ENCODE measurements around the gene ADAD2. TPM values are rescaled to one million over a fixed set of nuclear protein-coding genes. Genes with fewer than 3 reads are reported as not detected.

Gene ADAD2
- total and polyA plus RNA-seq, 9 of the 15 experiments (the other 6 are each of a cell fraction or from before 2014, with no cell fraction given), result 0.07 TPM; not detected in 8

DNA sequence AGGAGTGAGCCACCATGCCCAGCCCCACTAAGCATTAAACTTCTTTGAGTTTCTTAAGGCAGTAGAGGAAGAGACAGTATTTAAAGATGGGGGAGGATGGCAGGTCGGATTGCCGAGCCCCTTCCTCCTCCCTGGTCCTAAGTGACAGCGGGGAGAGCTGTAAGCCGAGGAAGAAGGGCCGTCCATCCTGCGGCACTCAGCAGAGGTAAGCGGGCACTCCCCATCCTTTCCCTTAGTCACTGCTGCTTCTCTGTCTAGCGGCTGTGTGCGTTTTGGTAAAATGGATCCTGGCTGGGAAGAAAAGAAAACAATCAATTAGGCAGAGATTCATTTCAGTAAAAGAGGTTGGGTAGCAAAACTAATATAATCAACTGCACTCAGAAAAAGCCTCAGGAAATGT lies 31.9 kb upstream of the ADAD2 start:
- no peaks in the 10 kb centered on the region for H3K36me3 ChIP-seq (ENCODE audit: control insufficient read depth, insufficient read depth, low read length)
- no peak for FAIRE-seq
- intact Hi-C loops (cut with micrococcal nuclease) (no loop called here), in situ Hi-C loops (cut with MboI) (no loop called here)
- no peak for TF ChIP-seq MED1 (CRISPR knock-in tag; IDR thresholded peaks at IDR 0.05; ENCODE audit: borderline replicate concordance)
- TF ChIP-seq ADNP (tag; IDR thresholded peaks at IDR 0.05), result 0 out of 2 replicates have a peak, but pooled peaks have one; percentile 25
- TF ChIP-seq CTBP1 (IDR thresholded peaks at IDR 0.05; ENCODE audit: borderline replicate concordance), result peak; percentile 20; the same call in 1 of the 2 replicates
- 0 out of 4 replicates have a peak, but pooled peaks of 1 of the 2 experiments have one; percentile 4 for TF ChIP-seq KDM1A (IDR thresholded peaks at IDR 0.05)
- TF ChIP-seq SFPQ (IDR thresholded peaks at IDR 0.05; ENCODE audit: low read depth, low read length), result no peak
- TF ChIP-seq HMGN3 (IDR thresholded peaks at IDR 0.05; ENCODE audit: borderline replicate concordance, extremely low read depth, insufficient read length, low read depth, low read length), result no peak
- TF ChIP-seq ZNF280A (IDR thresholded peaks at IDR 0.05; ENCODE audit: low read depth, partially characterized antibody), result no peak
- TF ChIP-seq ZNF224 (CRISPR knock-in tag; IDR thresholded peaks at IDR 0.05), result no peak
- TF ChIP-seq, protein P1, sequence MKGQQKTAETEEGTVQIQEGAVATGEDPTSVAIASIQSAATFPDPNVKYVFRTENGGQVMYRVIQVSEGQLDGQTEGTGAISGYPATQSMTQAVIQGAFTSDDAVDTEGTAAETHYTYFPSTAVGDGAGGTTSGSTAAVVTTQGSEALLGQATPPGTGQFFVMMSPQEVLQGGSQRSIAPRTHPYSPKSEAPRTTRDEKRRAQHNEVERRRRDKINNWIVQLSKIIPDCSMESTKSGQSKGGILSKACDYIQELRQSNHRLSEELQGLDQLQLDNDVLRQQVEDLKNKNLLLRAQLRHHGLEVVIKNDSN (CRISPR knock-in tag; IDR thresholded peaks at IDR 0.05), result no peak
- TF ChIP-seq NFATC3 (IDR thresholded peaks at IDR 0.05), result no peak
- TF ChIP-seq ZNF586 (CRISPR knock-in tag; conservative IDR thresholded peaks at IDR 0.05), result no peak
- no peak for DNase-seq (ENCODE audit: extremely low read depth in 1 of 4, low spot score in 3 of 4)
- 3% methylated on average over 9 of the region's 9 CpGs for WGBS (ENCODE audit: insufficient coverage, low coverage, missing lambda C conversion rate)
- no peak overlapping the region for H3K9ac ChIP-seq (ENCODE audit: insufficient read depth in 1 of 2, low read depth in 2 of 2, low read length in 2 of 2)
- peaks cover 39 to 65% of the 10 kb centered on the region in 2 experiments for H3K27me3 ChIP-seq (ENCODE audit: control insufficient read depth in 2 of 2, insufficient read depth in 2 of 2, low read length in 2 of 2)
- POLR2A ChIA-PET, result interaction anchor here (0.6 kb wide), 1 partner anchor 21 kb away, joined by 3 read pairs; no protein-coding TSS in a partner anchor
- no peak overlapping the region for H3K4me3 ChIP-seq
- no peaks in the 10 kb centered on the region for H3K9me1 ChIP-seq (ENCODE audit: control insufficient read depth, insufficient read depth, low read length)
- BruUV-seq (replicated peaks), result no TSS peak
- H4K20me1 ChIP-seq (replicated peaks; ENCODE audit: control insufficient read depth, insufficient read depth, low read length), result no peaks in the 10 kb centered on the region
- H3K4me1 ChIP-seq (replicated peaks in 1 of 2; ENCODE audit: control insufficient read depth in 2 of 2, insufficient read depth in 2 of 2, low read length in 2 of 2), result peaks cover 0 to 4% of the 10 kb centered on the region in 2 experiments; a peak in 1 of 5 replicates
- no peak overlapping the region for H3K4me2 ChIP-seq (ENCODE audit: insufficient read depth, low read length)
- no peak overlapping the region for H3K27ac ChIP-seq (ENCODE audit: extremely low read depth, low read depth, low read length)
- no peaks in the 10 kb centered on the region for H3K79me2 ChIP-seq (ENCODE audit: control insufficient read depth, insufficient read depth, low read length)
- H2AFZ ChIP-seq (ENCODE audit: low read depth, low read length), result no peak overlapping the region
- no peaks in the 10 kb centered on the region for H3K9me3 ChIP-seq (replicated peaks; ENCODE audit: control insufficient read depth, insufficient read depth, low read depth, low read length)
- CTCF ChIA-PET (ENCODE audit: low intra/inter-chr PET ratio), result no interaction called here
- ATAC-seq, result peak; percentile 47

Data from K562 (cell line).